Keratinocyte (primary cell): ENCODE measurements around the gene ADRM1.

Experiments
- CTCF ChIP-seq, 3 experiments: IDR thresholded peaks in 1 of 3; conservative IDR thresholded peaks in 1 of 3; optimal IDR thresholded peaks in 1 of 3; 2 replicates in 2 of 3; 3 replicates in 1 of 3; pipeline versions ENCODE3 to v1.5.1; 2011; ENCODE audit warnings: low read length in 3 of 3, mild to moderate bottlenecking in 3 of 3, moderate library complexity in 2 of 3, control low read depth in 1 of 3, inconsistent platforms in 1 of 3; ENCODE audit not compliant: insufficient read depth in 2 of 3; ENCODE audit errors: extremely low read depth in 1 of 3
- EZH2 ChIP-seq: IDR thresholded peaks from one replicate; pipeline ENCODE4 v1.6.1; 2012; ENCODE audit warnings: inconsistent platforms, mild to moderate bottlenecking, low read length, moderate library complexity

- TF ChIP-seq CTCF (optimal IDR thresholded peaks at IDR 0.05 in 1 of 3, IDR thresholded peaks at IDR 0.05 in 1 of 3, conservative IDR thresholded peaks at IDR 0.05 in 1 of 3; ENCODE audit: extremely low read depth in 1 of 3, insufficient read depth in 2 of 3, low read length in 3 of 3), result no peak
- no peak for TF ChIP-seq EZH2
Measured at GRCh38 chr20:62316331-62317166, 13.8 kb downstream of the ADRM1 start.
